Esophagus muscularis mucosa (tissue), 4 donors: ENCODE results near the gene PROK1. TPM values are rescaled to one million over a fixed set of nuclear protein-coding genes. Genes with fewer than 3 reads are reported as not detected.

Experiments
- DNase-seq: peaks from one replicate; pipeline ENCODE4 v3.0.0-alpha.2; 2017; ENCODE audit errors: extremely low spot score
- H3K27ac ChIP-seq, 4 donors: fragments of 200-600 bp; sonication (generic); replicated peaks in 1 of 4; 1 replicate in 3 of 4; 2 replicates in 1 of 4; pipeline ENCODE4 v1.5.1; 2016 to 2019; ENCODE audit warnings: mild to moderate bottlenecking in 1 of 4
- H3K27me3 ChIP-seq, 4 donors: fragments of 200-600 bp; sonication (generic); one replicate each; pipeline versions ENCODE4 v1.5.1 to v1.6.0; 2016 to 2019
- H3K36me3 ChIP-seq, 4 donors: fragments of 200-600 bp; sonication (generic); one replicate each; pipeline ENCODE4 v1.5.1; 2016 to 2019
- H3K4me1 ChIP-seq, 4 donors: fragments of 200-600 bp; sonication (generic); one replicate each; pipeline ENCODE4 v1.5.1; 2016 to 2019
- H3K4me3 ChIP-seq, 4 donors: fragments of 200-600 bp; sonication (generic); 1 replicate in 2 of 4; 2 replicates in 2 of 4; pipeline ENCODE4 v1.5.1; 2016 to 2019; ENCODE audit warnings: mild to moderate bottlenecking in 4 of 4, moderate library complexity in 1 of 4
- H3K9me3 ChIP-seq, 4 donors: fragments of 200-600 bp; sonication (generic); 1 replicate in 3 of 4; 2 replicates in 1 of 4; pipeline ENCODE4 v1.5.1; 2016 to 2019
- CTCF ChIP-seq, 3 experiments: fragments of 200-600 bp in 2 of 3; fragments of 450-650 bp in 1 of 3; sonication (generic) in 2 of 3; IDR thresholded peaks; one replicate each; pipeline ENCODE4 v1.5.1; 2017 to 2019; ENCODE audit warnings: antibody characterized with exemption in 3 of 3, mild to moderate bottlenecking in 2 of 3, moderate library complexity in 1 of 3
- EP300 ChIP-seq: sonication (generic); formaldehyde crosslinking; IDR thresholded peaks from one replicate; pipeline ENCODE4 v1.6.1; 2017; ENCODE audit warnings: antibody characterized with exemption
- POLR2A ChIP-seq: fragments of 450-650 bp; IDR thresholded peaks from one replicate; pipeline ENCODE4 v1.6.1; 2017; ENCODE audit warnings: antibody characterized with exemption, moderate library complexity, mild to moderate bottlenecking, low read depth
- POLR2AphosphoS5 ChIP-seq, 2 donors: sonication (generic); formaldehyde crosslinking; IDR thresholded peaks; one replicate each; pipeline ENCODE4 v1.6.1; 2017; ENCODE audit warnings: antibody characterized with exemption in 2 of 2
- WGBS: methylation state at CpG from one replicate; pipeline ENCODE4 v1.1.5; 2018; 5-methylcytosine and 5-hydroxymethylcytosine counted together
- intact Hi-C: fragments of 100-400 bp; cut with DNase I; formaldehyde crosslinking; loops from one replicate; pipeline ENCODE4 v1.15.1; 2023
- total RNA-seq, 4 donors: library from RNA; depleted of rRNA; stranded (reverse); fragments of >200 nt; gene quantifications; one replicate each; pipeline versions ENCODE4 v1.1.0 to v1.2.1, GENCODE V29; 2016

The PROK1 gene
- total RNA-seq, 4 donors from 2014 or later = not detected

DNA sequence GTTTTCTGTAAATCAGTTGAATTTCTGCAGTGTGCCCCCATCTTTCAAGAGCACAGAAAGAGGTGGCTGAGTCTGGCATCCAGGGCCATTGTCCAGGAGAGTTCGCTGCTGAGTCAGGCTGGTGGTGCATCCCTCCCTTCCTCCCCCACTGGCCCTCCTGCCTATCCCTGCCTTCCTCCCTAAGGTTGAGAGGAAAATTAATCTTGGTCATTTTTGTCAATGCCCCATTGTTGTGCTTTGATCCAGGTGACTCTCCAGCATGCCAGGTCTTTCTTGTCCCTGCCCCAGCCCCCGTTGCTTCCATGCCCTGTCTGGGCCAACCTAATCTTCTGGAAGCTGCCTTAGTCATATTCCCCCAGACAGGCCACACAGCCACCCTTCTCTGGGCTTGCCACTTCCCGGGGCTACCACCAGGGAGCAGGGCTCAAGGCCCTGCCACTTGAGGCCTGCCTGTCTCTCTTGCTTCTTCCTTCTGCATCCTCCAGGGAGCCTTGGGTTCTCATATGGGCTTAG is 26.6 kb downstream of the PROK1 start:
- intact Hi-C loops = no loop called here
- Histone ChIP-seq H3K4me1 (peaks cover 0 to 2% (median under 1%) of the 10 kb centered on the region in 4 donors), H3K27me3 (peaks cover 0 to 6% (median 0%) of the 10 kb centered on the region in 4 donors), H3K4me3 (no peak overlapping the region), H3K9me3 (no peaks in the 10 kb centered on the region), H3K36me3 (no peaks in the 10 kb centered on the region), H3K27ac (no peak overlapping the region)
- WGBS = 75% methylated on average over 3 of the region's 3 CpGs
- no peak for DNase-seq
- TF ChIP-seq CTCF (IDR thresholded peaks at IDR 0.05) = no peak
- no peak for TF ChIP-seq EP300
- TF ChIP-seq POLR2A = no peak
- no peak for TF ChIP-seq POLR2AphosphoS5 (IDR thresholded peaks at IDR 0.05)

DNA sequence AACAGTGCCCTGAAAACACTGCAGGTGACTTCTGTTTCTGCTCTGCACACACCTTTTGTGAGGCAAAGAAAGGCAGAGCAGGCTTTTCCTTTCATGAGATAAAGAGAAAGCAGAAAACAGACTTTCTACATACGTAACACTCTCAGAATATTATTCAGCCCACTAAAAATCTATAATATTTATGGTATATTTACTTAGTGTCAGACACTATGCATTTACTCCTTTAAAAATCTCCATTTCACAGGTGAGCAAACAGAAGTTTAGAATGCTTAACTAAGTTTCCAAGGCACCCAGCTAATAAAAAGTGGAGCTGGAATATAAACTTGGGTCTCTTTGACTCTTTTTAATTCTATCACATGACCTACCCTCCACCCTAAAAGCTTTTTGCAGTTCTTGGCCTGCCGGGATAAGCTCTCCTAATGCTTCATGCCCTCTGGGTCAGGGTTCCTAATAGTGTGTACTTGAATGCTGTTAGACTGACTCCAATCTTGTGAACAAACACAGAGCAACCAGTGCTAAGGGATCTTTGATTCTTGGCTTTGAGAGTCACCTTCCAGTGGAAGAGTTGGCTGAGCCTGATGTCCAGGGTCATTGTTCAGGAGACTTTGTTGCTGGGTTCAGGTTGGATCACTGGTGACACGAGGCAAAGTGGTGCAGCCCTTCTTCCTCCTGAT is 27.2 kb downstream of the PROK1 start:
- Histone ChIP-seq H3K27ac (no peak overlapping the region), H3K36me3 (no peaks in the 10 kb centered on the region), H3K9me3 (no peaks in the 10 kb centered on the region), H3K4me1 (peaks cover 0 to 4% (median 2%) of the 10 kb centered on the region in 4 donors), H3K4me3 (no peak overlapping the region), H3K27me3 (peaks cover 0 to 9% (median 0%) of the 10 kb centered on the region in 4 donors)
- intact Hi-C loops = no loop called here
- DNase-seq = no peak
- TF ChIP-seq CTCF (IDR thresholded peaks at IDR 0.05) = no peak
- no peak for TF ChIP-seq EP300
- TF ChIP-seq POLR2A = no peak
- no peak for TF ChIP-seq POLR2AphosphoS5 (IDR thresholded peaks at IDR 0.05)
- WGBS = 90% methylated on average over 3 of the region's 3 CpGs

DNA sequence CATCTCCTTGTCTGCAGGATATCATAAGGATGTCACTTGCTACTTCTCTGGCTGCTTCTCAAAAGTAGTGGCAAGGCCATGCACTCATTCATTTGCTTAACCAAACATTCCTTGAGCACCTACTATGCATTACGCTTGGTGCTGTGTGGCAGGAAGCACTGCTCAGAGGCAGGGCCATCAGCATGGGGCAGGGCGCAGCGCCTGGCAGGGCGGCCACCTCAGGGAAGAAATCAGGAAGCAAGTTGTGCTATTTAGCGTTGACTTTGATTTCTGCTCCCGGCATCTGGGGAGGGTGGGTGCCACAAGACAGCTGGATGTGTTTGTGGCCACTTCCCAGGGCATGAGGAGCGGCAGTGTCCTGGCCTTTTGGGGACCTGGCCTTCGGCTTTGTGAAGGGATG is 27.9 kb downstream of the PROK1 start:
- Histone ChIP-seq H3K27me3 (peaks cover 0 to 16% (median 0%) of the 10 kb centered on the region in 4 donors), H3K9me3 (no peaks in the 10 kb centered on the region), H3K27ac (no peak overlapping the region), H3K36me3 (no peaks in the 10 kb centered on the region), H3K4me3 (no peak overlapping the region), H3K4me1 (peaks cover 0 to 4% (median 2%) of the 10 kb centered on the region in 4 donors)
- DNase-seq = no peak
- TF ChIP-seq POLR2A = no peak
- no peak for TF ChIP-seq POLR2AphosphoS5 (IDR thresholded peaks at IDR 0.05)
- TF ChIP-seq CTCF (IDR thresholded peaks at IDR 0.05) = no peak
- TF ChIP-seq EP300 = no peak
- intact Hi-C loops = no loop called here
- 95% methylated on average over 7 of the region's 8 CpGs for WGBS

DNA sequence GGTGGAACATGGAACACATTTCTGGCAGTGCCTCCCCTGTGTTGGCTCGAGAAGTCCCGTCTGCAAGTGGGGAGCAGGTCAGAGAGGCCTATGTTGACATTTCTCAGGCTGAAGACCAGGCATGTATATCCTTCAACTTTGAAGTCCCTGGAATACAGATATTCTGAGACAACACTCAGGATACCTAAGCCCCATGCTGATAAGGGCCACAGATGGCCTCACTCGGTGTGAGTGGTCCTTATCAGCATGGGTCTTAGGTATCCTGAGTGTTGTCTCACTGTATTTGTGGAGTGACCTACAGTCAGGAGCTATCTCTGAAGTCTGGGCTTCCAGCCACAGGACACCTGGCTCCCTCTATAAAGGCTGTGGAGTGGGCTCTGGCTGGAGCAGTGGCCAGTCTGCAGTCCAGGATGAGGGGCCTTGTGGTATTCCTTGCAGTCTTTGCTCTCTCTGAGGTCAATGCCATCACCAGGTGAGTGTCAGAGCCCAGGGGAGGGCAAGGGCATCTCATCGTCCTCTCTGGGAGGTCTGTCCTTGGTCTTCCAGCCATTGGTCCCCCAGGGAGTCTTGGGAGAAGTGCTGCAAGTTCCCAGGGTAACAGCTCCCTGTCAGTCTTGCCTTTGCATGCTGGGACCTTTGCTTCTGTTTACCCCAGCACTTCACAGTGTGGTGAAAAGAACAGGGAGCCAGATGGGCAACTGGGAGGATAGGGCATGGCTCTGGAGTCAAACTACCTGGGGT is 29.6 kb downstream of the PROK1 start:
- Histone ChIP-seq H3K4me3 (no peak overlapping the region), H3K4me1 (peaks cover 0 to 4% (median 2%) of the 10 kb centered on the region in 4 donors), H3K27me3 (peaks cover 0 to 16% (median 0%) of the 10 kb centered on the region in 4 donors), H3K27ac (no peak overlapping the region), H3K9me3 (no peaks in the 10 kb centered on the region), H3K36me3 (no peaks in the 10 kb centered on the region)
- intact Hi-C loops = no loop called here
- WGBS = 66% methylated on average over 4 of the region's 4 CpGs
- no peak for DNase-seq
- TF ChIP-seq EP300 (no peak), CTCF (IDR thresholded peaks at IDR 0.05) (no peak), POLR2AphosphoS5 (IDR thresholded peaks at IDR 0.05) (no peak), POLR2A (no peak)
